Activated CD8-positive, alpha-beta memory T cell treated with anti-CD3 and anti-CD28 coated beads for 36 hours (primary cell): ENCODE results near the gene MYO1D. TPM values are rescaled to one million over a fixed set of nuclear protein-coding genes. Genes with fewer than 3 reads are reported as not detected.
"Not testable (repeated sequence)": the region's sequence is repeated elsewhere in the genome, so short reads cannot be mapped to it uniquely, and the experiment has no call there.

Source experiments
- CTCF ChIA-PET: fragments of 350-600 bp; sonication (Branson Sonifier 250); formaldehyde crosslinking; loops from one replicate; lab custom pipeline; 2021; ENCODE audit warnings: antibody characterized with exemption; lab: Charles Lee
- POLR2A ChIA-PET: fragments of 350-600 bp; sonication (Branson Sonifier 250); formaldehyde crosslinking; loops from one replicate; lab custom pipeline; 2021; ENCODE audit warnings: antibody characterized with exemption; lab: Charles Lee
- total RNA-seq, 2 experiments: library from RNA; stranded (reverse); gene quantifications; one replicate each; pipeline ENCODE4 v1.2.3, GENCODE V29; 2021

The MYO1D gene
- total RNA-seq, 2 experiments from 2014 or later: 10.5 to 12.5 TPM

DNA sequence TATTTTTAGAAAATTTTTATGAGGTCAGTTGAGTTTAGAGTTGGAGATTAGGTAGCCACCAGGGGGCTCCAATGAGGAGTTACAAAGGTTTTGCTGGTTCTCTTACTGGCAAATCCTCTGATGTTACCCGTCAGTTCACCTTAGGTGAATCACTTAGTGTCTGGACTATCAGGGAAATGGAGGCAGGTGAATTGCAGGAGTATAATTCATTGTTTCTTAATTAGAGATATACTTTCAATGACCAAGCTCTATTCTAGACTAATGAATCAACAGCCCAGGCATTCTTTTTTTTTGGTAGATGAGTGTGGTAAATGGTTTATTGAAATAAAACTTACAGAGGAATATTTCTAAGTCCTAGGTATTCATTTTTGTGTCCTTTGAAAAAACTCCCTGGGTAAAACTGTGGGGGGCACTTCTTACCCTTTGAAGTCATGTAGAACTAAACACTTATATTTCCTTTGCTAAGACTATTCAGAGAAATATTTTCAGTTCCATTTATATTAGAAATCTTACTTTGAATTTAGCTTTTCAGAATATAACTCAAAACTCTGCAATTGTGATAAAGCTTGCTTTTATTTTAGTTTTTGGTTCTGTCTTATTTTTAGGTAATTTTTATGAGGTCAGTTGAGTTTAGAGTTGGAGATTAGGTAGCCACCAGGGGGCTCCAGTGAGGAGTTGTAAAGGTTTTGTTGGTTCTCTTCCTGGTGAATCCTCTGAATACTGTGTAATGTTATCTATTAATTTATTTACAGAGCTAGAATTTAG, 414.9 kb downstream of the MYO1D start:
- POLR2A ChIA-PET: interaction anchor here (0.6 to 1.4 kb wide), 2 partner anchors 17 to 294 kb away, joined by 3 read pairs; no protein-coding TSS in a partner anchor
- CTCF ChIA-PET: interaction anchor here (0.7 to 5.6 kb wide), 23 partner anchors 9 to 321 kb away, joined by 3 to 33 read pairs (median 4); partner anchors contain the start of genes CDK5R1 and PSMD11

DNA sequence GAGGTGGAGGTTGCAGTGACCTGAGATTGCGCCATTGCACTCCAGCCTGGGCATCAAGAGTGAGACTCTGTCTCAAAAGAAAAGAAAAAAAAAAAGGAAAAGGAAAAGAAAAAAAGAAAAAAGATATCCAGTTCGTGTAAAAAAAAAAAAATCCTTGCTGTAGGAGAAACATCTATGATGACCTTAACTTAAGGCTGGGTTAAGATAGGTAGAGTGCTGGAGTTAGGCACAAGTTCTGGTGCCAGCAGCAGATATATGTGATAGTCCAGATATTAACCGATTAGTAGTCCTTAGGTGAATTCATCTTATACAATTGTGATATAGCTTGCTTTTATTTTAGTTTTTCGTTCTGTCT, 415.4 kb downstream of the MYO1D start:
- ChIA-PET POLR2A (interaction anchor here (1.4 kb wide), 1 partner anchor 17 kb away, joined by 3 read pairs; no protein-coding TSS in a partner anchor), CTCF (interaction anchor here (0.7 to 5.6 kb wide), 16 partner anchors 10 to 322 kb away, joined by 3 to 33 read pairs (median 5); partner anchors contain the start of genes CDK5R1 and PSMD11)

GRCh38 chr17:32460054-32460453, 416.9 kb downstream of the MYO1D start:
- ChIA-PET POLR2A (no interaction called here), CTCF (interaction anchor here (5.6 kb wide), 1 partner anchor 16 kb away, joined by 33 read pairs; the partner anchor contains the start of gene PSMD11)

GRCh38 chr17:32458371-32458770, 418.6 kb downstream of the MYO1D start:
- CTCF ChIA-PET: interaction anchor here (1.3 kb wide), 1 partner anchor 18 kb away, joined by 3 read pairs; no protein-coding TSS in a partner anchor
- POLR2A ChIA-PET: no interaction called here

DNA sequence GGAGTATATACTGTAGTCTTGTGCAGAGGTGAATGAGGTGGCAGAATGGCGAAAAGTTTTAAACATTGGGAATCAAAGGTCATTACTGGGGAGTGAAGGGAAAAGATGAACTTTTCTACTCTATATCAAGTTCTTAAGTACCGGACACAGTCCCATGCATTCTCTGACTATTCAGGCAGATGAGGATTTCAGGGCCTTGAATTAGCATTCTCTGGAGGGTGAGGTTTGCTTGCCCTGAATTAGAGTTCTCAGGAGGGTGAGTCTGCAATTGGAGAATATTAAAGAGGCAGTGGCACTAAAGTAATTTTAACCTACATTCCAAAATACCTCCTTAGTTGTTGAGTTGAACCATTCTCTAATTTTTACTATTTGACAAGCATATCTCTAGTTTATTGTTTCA, 423.6 kb downstream of the MYO1D start:
- ChIA-PET CTCF (interaction anchor here (1.3 kb wide), 1 partner anchor 9 kb away, joined by 7 read pairs; the partner anchor contains the start of gene PSMD11), POLR2A (no interaction called here)

- POLR2A ChIA-PET: no interaction called here
Measured at GRCh38 chr17:32452281-32452680, 424.6 kb downstream of the MYO1D start.

GRCh38 chr17:32451879-32452278, 425.0 kb downstream of the MYO1D start:
- CTCF ChIA-PET: no interaction called here
- POLR2A ChIA-PET: no interaction called here

More at GRCh38 chr17:32452281-32452680, 424.6 kb downstream of the MYO1D start:
- CTCF ChIA-PET: no interaction called here

GRCh38 chr17:32450379-32450778, 426.5 kb downstream of the MYO1D start:
- CTCF ChIA-PET: interaction anchor here (0.7 kb wide), 1 partner anchor 41 kb away, joined by 3 read pairs; no protein-coding TSS in a partner anchor
- POLR2A ChIA-PET: not testable (repeated sequence)

GRCh38 chr17:32449963-32450362, 427.0 kb downstream of the MYO1D start:
- CTCF ChIA-PET: interaction anchor here (0.7 kb wide), 1 partner anchor 41 kb away, joined by 3 read pairs; no protein-coding TSS in a partner anchor
- POLR2A ChIA-PET: no interaction called here

- ChIA-PET POLR2A (interaction anchor here (0.7 kb wide), 2 partner anchors 12 to 176 kb away, joined by 3 to 8 read pairs; no protein-coding TSS in a partner anchor), CTCF (interaction anchor here (0.7 kb wide), 1 partner anchor 15 kb away, joined by 3 read pairs; no protein-coding TSS in a partner anchor)
Measured at GRCh38 chr17:32446949-32447348, 430.0 kb downstream of the MYO1D start.

DNA sequence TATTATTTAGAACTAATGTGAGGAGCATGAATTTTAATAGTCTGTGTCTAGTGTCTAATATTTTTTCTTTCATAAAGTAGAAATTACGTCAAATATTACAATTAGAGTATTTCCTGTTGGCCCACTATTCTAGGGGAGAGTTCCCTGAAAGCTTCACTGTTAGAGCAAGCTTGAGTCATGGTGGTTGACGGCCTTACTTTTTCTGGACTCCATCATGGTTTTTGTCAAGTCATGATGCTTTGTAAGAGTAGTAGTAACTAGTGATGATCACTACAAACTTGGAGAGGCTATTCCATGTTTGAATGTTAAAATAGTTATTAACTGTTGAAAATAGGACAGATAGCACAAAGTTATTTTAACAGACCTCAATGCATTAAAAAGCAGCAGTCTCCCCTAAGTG, 431.0 kb downstream of the MYO1D start:
- CTCF ChIA-PET: interaction anchor here (0.7 to 3.3 kb wide), 2 partner anchors 16 to 17 kb away, joined by 3 to 33 read pairs; no protein-coding TSS in a partner anchor
- POLR2A ChIA-PET: no interaction called here

DNA sequence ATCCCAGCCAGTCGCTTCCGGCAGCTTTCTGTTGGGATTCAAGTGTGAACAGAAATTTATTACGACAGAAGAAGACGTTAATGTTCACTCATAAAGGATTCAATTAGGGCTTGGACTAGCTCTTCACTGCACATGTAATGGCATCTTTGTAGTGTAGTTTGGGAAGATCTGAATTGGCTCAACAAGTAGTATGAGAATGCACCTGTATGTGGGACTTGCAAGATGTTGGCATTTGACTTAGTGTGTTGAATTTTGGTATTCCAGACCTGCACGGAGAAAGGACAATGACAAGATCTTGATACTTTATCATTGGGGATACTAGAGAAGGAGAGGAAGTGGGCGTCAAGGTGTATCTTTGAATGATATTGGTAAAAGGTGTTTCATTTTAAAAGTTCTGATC, 431.4 kb downstream of the MYO1D start:
- ChIA-PET POLR2A (no interaction called here), CTCF (interaction anchor here (1.1 to 3.3 kb wide), 5 partner anchors 14 to 104 kb away, joined by 3 to 33 read pairs (median 4); no protein-coding TSS in a partner anchor)

- ChIA-PET POLR2A (interaction anchor here (0.6 to 1.3 kb wide), 2 partner anchors 17 to 94 kb away, joined by 3 read pairs; no protein-coding TSS in a partner anchor), CTCF (interaction anchor here (0.9 to 3.3 kb wide), 11 partner anchors 9 to 114 kb away, joined by 3 to 33 read pairs (median 4); no protein-coding TSS in a partner anchor)
Measured at GRCh38 chr17:32445074-32445415, 431.9 kb downstream of the MYO1D start.

GRCh38 chr17:32444301-32445073, 432.4 kb downstream of the MYO1D start, which contains the start of gene PSMD11:
PSMD11 (plus strand) TSS chr17:32444510; CDS start chr17:32444524, 14 bp downstream.
- POLR2A ChIA-PET: interaction anchor here (0.6 to 1.3 kb wide), 4 partner anchors 18 to 224 kb away, joined by 3 read pairs; no protein-coding TSS in a partner anchor
- CTCF ChIA-PET: interaction anchor here (0.5 to 3.3 kb wide), 16 partner anchors 10 to 144 kb away, joined by 3 to 33 read pairs (median 4); partner anchors contain the start of gene CDK5R1

- CTCF ChIA-PET: interaction anchor here (0.5 to 3.3 kb wide), 13 partner anchors 10 to 143 kb away, joined by 3 to 33 read pairs (median 4); partner anchors contain the start of gene CDK5R1
- POLR2A ChIA-PET: interaction anchor here (0.6 to 1.3 kb wide), 3 partner anchors 24 to 223 kb away, joined by 3 read pairs; no protein-coding TSS in a partner anchor
Measured at GRCh38 chr17:32443827-32444300, 433.1 kb downstream of the MYO1D start.
